Coronary artery (tissue), 2 donors: ENCODE measurements around the gene TICRR.

Experiments
- DNase-seq: peaks from one replicate; pipeline ENCODE4 v3.0.0-alpha.2; 2017; ENCODE audit warnings: low spot score
- H3K27ac ChIP-seq, 2 donors: fragments of 200-600 bp; sonication (generic); one replicate each; pipeline ENCODE4 v1.5.1; 2016 to 2019
- H3K4me3 ChIP-seq: fragments of 200-600 bp; sonication (generic); 2 replicates; pipeline ENCODE4 v1.5.1; 2016; ENCODE audit warnings: mild to moderate bottlenecking, moderate library complexity
- TF ChIP-seq, protein P1 (sequence below): fragments of 200-600 bp; sonication (generic); IDR thresholded peaks from one replicate; pipeline ENCODE4 v1.5.1; 2019; ENCODE audit warnings: antibody characterized with exemption

The TICRR gene

DNA sequence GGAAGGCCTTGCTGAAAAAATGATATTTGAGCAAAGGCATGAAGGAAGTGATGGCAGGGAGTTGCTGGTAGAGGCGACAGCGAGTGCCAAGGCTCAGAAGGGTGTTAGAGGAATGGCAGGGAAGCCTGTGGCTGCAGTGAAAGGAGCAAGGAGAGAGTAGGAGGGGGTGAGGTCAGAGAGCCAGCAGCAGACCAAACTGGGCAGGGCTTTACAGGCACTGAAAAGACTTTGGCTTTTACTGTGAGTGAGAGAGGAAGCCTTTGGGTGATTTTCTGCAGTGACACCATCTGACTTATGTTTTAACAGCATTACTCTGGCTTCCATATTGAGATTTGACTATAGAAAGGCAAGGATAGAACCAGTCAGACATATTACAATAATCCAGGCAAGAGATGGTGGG, 11.4 kb downstream of the TICRR start:
- DNase-seq = no peak
- no peak overlapping the region for H3K4me3 ChIP-seq
- no peak overlapping the region for H3K27ac ChIP-seq
- TF ChIP-seq, protein P1, sequence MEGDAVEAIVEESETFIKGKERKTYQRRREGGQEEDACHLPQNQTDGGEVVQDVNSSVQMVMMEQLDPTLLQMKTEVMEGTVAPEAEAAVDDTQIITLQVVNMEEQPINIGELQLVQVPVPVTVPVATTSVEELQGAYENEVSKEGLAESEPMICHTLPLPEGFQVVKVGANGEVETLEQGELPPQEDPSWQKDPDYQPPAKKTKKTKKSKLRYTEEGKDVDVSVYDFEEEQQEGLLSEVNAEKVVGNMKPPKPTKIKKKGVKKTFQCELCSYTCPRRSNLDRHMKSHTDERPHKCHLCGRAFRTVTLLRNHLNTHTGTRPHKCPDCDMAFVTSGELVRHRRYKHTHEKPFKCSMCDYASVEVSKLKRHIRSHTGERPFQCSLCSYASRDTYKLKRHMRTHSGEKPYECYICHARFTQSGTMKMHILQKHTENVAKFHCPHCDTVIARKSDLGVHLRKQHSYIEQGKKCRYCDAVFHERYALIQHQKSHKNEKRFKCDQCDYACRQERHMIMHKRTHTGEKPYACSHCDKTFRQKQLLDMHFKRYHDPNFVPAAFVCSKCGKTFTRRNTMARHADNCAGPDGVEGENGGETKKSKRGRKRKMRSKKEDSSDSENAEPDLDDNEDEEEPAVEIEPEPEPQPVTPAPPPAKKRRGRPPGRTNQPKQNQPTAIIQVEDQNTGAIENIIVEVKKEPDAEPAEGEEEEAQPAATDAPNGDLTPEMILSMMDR = no peak

DNA sequence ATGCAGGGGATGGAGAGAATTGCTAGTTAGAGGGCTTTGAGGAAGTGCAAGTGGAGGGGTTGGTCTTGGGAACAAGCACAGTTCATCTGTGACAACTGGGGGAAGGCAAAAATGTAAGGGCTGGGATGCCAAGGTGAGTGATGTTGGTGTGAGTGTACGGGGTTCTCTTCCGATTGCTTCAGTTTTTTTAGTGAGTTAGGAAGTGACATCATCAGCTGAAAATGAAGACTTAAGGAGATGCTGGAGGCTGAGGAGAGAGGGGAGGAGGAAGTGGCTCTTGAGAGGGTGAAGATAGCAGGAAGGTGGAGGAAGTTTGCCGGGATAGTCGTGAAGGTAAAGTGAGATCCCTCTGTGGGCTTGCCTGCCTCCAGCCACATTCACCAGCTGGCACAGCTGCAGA, 12.7 kb downstream of the TICRR start:
- Histone ChIP-seq H3K27ac (no peak overlapping the region), H3K4me3 (no peak overlapping the region)
- TF ChIP-seq, protein P1 = no peak
- no peak for DNase-seq

DNA sequence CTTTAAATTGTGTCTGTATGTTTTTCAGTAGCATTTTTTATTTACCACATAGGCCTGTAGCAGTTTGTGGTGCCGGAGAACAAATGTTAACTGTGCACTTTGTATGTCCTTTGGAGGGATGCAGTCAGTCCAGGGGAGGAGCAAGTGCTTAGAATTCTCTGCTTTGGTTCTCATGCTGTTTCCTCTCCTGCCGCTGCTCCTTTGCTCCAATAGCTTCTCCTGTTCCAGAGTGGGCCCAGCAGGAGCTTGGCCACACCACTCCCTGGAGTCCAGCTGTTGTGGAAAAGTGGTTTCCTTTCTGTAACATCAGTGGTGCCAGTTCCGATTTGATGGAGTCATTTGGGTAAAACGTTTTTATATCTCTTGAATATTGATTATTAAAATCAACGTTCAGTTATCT, 16.6 kb downstream of the TICRR start:
- no peak overlapping the region for H3K27ac ChIP-seq

DNA sequence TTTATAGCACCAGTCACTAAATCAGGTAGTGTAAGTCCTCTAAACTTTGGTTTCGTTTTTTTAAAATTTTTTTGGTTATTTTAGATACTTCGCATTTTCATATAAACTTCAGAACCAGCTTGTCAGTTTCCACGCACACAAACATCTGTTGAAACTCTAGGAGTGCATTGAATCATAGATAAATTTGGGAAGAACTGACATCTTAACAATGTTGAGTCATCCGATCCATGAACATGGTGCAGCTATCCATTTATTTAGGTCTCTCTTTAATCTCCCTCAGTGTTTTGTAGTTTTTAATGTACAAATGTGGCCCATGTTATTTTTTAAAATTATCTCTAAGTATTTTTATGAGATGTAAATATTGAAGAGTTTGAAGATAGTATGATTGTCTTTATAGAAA, 17.7 kb downstream of the TICRR start:
- no peak overlapping the region for H3K27ac ChIP-seq
- H3K4me3 ChIP-seq = no peak overlapping the region
- TF ChIP-seq, protein P1 = no peak
- no peak for DNase-seq

More for the DNA sequence above, 16.6 kb downstream of the TICRR start:
- no peak for DNase-seq
- no peak overlapping the region for H3K4me3 ChIP-seq
- TF ChIP-seq, protein P1 = no peak

DNA sequence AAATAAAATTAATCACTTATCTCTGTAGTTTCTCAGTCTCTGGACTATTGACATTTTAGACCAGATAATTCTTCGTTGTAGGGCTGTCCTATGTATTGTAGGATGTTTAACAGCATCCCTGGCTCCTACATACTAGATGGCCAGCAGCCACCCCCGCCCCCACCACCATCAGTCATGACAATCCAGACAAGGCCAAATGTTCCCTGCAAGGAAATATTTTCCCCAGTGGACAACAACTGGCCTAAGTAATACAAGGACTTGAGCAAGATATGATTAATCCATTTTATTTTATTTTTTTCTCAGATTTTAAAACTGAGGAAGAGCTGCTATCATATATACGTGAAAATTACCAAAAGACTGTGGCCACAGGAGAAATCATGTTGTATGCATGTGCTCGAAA, 23.8 kb downstream of the TICRR start:
- no peak for DNase-seq
- TF ChIP-seq, protein P1 = no peak
- Histone ChIP-seq H3K4me3 (no peak overlapping the region), H3K27ac (no peak overlapping the region)

DNA sequence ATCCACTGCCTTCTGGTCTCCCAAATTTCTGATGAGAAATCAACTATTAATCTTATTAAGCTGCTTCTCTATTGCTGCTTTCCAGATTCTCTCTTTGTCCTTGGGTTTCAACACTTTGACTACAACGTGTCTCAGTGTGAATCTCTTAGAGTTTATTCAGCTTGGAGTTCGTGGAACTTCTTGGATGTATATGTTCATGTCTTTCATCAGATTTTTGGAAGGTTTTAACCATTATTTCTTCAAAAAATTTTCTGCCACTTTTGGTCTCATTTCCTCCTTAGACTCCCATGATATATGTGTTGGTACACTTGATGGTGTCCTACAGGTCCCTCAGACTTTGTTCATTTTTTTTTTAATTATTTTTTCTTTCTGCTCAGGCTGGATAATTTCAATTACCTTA, 36.0 kb downstream of the TICRR start:
- H3K27ac ChIP-seq = no peak overlapping the region
- H3K4me3 ChIP-seq = no peak overlapping the region
- TF ChIP-seq, protein P1 = no peak
- no peak for DNase-seq

DNA sequence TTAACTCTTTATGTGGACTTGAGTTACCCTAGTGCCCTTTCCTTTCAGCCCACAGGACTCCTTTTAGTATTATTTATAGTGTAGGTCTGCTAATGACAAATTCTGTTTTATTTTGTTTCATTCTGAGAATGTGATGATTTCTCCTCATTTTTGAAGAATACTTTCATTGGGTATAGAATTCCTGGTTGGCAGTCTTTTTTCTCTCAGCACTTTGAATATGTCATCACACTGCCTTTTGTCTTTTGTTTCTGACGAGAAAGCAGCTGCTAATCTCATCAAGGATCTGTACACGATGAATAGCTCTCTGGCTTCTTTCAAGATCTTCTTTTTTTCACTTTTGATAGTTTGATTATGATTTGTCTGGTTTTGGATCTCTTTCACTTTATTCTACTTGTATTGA, 37.8 kb downstream of the TICRR start:
- Histone ChIP-seq H3K27ac (no peak overlapping the region), H3K4me3 (no peak overlapping the region)
- TF ChIP-seq, protein P1 = no peak
- no peak for DNase-seq
